Upper lobe of right lung (tissue), 1 donor: ENCODE data around the gene ZNF627. TPM values are rescaled to one million over a fixed set of nuclear protein-coding genes. Genes with fewer than 3 reads are reported as not detected.
A peak's percentile ranks its signal among the peaks of the same experiment; 100 is the strongest.
"Not testable (repeated sequence)": the region's sequence is repeated elsewhere in the genome, so short reads cannot be mapped to it uniquely, and the experiment has no call there.

Source experiments
- ATAC-seq: fragments of 200-7000 bp; cut with Tn5 transposase; one replicate; pipeline ENCODE4 v1.9.1; 2020; ENCODE audit warnings: mild to moderate bottlenecking, moderate library complexity
- DNase-seq: peaks from one replicate; pipeline ENCODE4 v3.0.0-alpha.2; 2020
- H3K27ac ChIP-seq: fragments of 200-600 bp; one replicate; pipeline ENCODE4 v1.8.0; 2022
- H3K27me3 ChIP-seq: fragments of 200-600 bp; one replicate; pipeline ENCODE4 v1.8.0; 2022; ENCODE audit warnings: mild to moderate bottlenecking
- H3K36me3 ChIP-seq: fragments of 200-600 bp; one replicate; pipeline ENCODE4 v1.8.0; 2022
- H3K4me1 ChIP-seq: fragments of 200-600 bp; one replicate; pipeline ENCODE4 v1.8.0; 2022
- H3K4me3 ChIP-seq: fragments of 200-600 bp; one replicate; pipeline ENCODE4 v1.8.0; 2022; ENCODE audit warnings: mild to moderate bottlenecking
- H3K9me3 ChIP-seq: fragments of 200-600 bp; one replicate; pipeline ENCODE4 v1.8.0; 2022
- intact Hi-C: fragments of 100-400 bp; cut with DNase I; formaldehyde crosslinking; loops from one replicate; pipeline ENCODE4 v1.11.0; 2022
- total RNA-seq: library from RNA; stranded (reverse); fragmentation: NEBNext Ultra II Directional; extraction: Animal tissue kit (Norgen Biotek cat#: 25700); gene quantifications from one replicate; pipeline ENCODE4 v1.2.1, GENCODE V29; 2021
- TF ChIP-seq, protein P1 (sequence below): fragments of 200-600 bp; IDR thresholded peaks from one replicate; pipeline ENCODE4 v1.8.0; 2022; ENCODE audit warnings: antibody characterized with exemption
- donor health status: DM: no; HTN: yes; CAD: no; lungs with severe emphysema.

The ZNF627 gene
- total RNA-seq, 1 donor from 2014 or later: 11.6 TPM

DNA sequence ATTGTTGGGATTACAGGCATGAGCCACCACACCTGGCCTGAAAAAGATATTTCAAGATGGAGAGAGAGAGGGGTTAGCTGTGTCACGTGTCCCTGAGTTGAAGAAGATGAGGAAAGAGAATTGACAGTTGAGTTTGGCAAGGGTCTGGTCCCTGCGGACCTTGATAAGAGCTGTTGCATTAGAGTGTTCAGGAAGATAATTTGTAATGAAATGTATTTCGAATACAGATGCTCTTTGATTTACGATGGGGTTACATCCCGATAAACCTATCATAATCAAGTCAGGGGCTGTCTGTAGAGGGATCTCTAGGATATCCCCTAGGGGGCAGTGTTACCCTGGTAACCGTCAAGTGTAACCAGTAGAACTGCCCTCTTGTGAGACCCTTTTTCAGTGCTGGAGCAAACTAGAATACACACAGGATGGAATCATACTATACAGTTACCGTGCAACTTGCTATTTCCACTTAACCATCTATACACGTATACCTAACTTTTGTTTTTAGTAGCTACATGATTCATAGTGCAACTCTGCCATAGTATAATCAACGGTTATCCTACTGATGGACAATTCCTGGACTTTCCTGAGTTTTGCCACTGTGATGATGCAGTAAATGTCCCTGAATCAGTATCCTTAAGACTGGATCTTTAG is 36.8 kb upstream of the ZNF627 start:
- intact Hi-C loops: no loop called here
- Histone ChIP-seq H3K9me3 (no peaks in the 10 kb centered on the region), H3K4me3 (peak overlapping the region; percentile 93), H3K36me3 (no peaks in the 10 kb centered on the region), H3K27me3 (no peaks in the 10 kb centered on the region), H3K27ac (no peak overlapping the region), H3K4me1 (peaks cover 17% of the 10 kb centered on the region)
- ATAC-seq: peak; percentile 74
- no peak for DNase-seq
- TF ChIP-seq, protein P1, sequence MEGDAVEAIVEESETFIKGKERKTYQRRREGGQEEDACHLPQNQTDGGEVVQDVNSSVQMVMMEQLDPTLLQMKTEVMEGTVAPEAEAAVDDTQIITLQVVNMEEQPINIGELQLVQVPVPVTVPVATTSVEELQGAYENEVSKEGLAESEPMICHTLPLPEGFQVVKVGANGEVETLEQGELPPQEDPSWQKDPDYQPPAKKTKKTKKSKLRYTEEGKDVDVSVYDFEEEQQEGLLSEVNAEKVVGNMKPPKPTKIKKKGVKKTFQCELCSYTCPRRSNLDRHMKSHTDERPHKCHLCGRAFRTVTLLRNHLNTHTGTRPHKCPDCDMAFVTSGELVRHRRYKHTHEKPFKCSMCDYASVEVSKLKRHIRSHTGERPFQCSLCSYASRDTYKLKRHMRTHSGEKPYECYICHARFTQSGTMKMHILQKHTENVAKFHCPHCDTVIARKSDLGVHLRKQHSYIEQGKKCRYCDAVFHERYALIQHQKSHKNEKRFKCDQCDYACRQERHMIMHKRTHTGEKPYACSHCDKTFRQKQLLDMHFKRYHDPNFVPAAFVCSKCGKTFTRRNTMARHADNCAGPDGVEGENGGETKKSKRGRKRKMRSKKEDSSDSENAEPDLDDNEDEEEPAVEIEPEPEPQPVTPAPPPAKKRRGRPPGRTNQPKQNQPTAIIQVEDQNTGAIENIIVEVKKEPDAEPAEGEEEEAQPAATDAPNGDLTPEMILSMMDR: peak; percentile 85

DNA sequence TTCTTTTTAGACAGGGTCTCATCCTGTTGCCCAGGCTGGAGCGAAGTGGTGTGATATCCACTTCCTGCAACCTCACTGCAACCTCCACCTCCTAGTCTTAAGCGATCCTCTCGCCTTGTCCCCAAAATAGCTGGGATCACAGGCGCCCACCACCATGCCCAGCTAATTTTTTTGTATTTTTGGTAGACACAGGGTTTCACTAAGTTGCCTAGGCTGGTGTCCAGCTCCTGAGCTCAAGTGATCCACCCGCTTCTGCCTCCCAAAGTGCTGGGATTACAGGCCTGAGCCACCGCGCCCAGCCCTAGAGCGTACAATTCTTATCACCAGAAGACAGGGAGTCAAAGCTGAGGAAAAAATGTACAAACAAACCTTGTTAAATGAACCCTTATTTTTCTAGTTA is 33.8 kb upstream of the ZNF627 start:
- intact Hi-C loops: no loop called here
- no peak overlapping the region for H3K4me3 ChIP-seq
- DNase-seq: no peak
- no peak overlapping the region for H3K27ac ChIP-seq
- peaks cover 10% of the 10 kb centered on the region for H3K4me1 ChIP-seq
- TF ChIP-seq, protein P1: no peak
- no peak for ATAC-seq
- no peaks in the 10 kb centered on the region for H3K36me3 ChIP-seq
- H3K27me3 ChIP-seq: no peaks in the 10 kb centered on the region
- no peaks in the 10 kb centered on the region for H3K9me3 ChIP-seq

DNA sequence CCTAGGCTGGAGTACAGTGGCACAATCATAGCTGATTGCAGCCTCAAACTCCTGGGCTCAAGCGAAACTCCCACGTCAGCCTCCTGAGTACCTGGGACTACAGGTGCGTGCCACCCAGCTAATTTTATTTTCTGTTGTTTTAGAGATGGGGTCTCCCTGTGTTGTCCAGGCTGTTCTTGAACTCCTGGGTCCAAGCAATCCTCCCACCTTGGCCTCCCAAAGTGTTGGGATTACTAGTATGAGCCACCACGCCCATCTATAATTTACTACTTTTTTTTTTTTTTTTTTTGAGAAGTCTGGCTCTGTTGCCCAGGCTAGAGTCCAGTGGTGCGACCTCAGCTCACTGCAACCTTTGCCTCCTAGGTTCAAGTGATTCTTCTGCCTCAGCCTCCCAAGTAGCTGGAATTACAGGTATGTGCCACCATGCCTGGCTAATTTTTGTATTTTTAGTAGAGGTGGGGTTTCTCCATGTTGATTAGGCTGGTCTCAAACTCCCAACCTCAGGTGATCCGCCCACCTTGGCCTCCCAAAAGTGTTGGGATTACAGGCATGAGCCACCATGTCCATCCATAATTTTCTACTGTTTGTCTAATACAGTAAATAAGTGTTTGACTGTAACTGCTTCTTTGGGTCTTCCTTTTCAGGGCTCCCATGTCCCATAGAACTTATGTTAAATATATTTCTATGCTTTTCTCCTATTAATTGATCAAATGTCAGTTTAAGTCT is 33.0 kb upstream of the ZNF627 start:
- H3K27ac ChIP-seq, H3K4me1 ChIP-seq, H3K36me3 ChIP-seq, DNase-seq, ATAC-seq, H3K27me3 ChIP-seq, H3K4me3 ChIP-seq, H3K9me3 ChIP-seq, intact Hi-C loops: not testable (repeated sequence)

DNA sequence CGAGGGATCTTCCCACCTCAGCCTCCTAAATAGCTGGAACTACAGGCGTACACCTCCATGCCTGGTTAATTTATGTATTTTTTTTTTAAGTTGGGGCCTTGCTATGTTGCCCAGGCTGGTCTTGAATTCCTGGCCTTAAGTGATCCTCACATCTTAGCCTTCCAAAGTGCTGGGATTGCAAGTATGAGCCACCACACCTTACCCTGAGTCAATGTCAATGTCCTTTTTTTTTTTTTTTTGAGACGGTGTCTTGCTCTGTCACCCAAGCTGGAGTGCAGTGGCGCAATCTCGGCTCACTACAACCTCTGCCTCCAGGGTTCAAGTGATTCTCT is 31.7 kb upstream of the ZNF627 start:
- ATAC-seq, H3K9me3 ChIP-seq, H3K27me3 ChIP-seq, DNase-seq, H3K27ac ChIP-seq, H3K4me1 ChIP-seq, intact Hi-C loops, H3K4me3 ChIP-seq, H3K36me3 ChIP-seq: not testable (repeated sequence)

DNA sequence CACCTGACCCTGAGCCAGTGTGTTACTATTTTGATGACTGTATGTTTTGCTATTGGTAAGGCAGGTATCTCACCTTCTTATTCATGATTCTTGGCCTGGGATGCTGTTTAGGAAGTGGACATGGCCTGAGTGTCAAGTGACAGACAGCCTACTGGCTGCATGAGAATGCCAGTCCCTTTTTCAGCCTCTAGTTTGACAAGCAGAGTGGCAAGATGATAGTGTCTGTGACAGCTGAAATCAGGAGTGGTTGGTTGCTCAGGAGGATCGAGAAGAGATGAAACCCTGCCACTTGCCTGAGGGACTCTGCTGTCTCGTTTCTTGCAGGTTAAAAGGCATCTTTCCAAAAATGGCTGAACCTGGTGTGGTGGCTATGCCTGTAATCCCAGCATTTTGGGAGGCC is 31.1 kb upstream of the ZNF627 start:
- no peaks in the 10 kb centered on the region for H3K4me1 ChIP-seq
- DNase-seq (no peak), ATAC-seq (no peak)
- no peaks in the 10 kb centered on the region for H3K9me3 ChIP-seq
- no peak overlapping the region for H3K4me3 ChIP-seq
- TF ChIP-seq, protein P1: no peak
- H3K36me3 ChIP-seq: no peaks in the 10 kb centered on the region
- intact Hi-C loops: no loop called here
- H3K27ac ChIP-seq: no peak overlapping the region
- no peaks in the 10 kb centered on the region for H3K27me3 ChIP-seq

DNA sequence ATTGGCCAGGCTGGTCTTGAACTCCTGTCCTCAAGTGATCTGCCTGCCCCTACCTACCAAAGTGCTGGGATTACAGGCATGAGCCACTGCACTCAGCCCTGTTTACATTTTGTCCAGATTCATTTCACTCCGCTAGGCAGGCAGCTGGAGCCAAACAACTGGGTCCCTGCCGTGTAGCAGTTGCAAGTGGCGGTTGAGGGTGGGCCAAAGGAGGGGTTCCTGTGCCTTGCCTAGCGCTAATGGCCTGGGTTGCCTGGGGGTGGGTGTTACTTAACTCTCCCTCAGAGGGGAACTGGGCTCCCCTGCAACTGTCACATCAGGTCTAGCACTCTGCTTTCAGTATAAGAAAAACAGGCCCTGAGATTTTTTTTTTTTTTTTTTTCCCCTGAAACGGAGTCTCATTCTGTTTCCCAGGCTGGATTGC is 27.2 kb upstream of the ZNF627 start:
- intact Hi-C loops: no loop called here
- H3K27me3 ChIP-seq: no peaks in the 10 kb centered on the region
- no peaks in the 10 kb centered on the region for H3K36me3 ChIP-seq
- DNase-seq: no peak
- peak; percentile 6 for ATAC-seq
- no peaks in the 10 kb centered on the region for H3K9me3 ChIP-seq
- no peaks in the 10 kb centered on the region for H3K4me1 ChIP-seq
- TF ChIP-seq, protein P1: no peak
- no peak overlapping the region for H3K27ac ChIP-seq
- H3K4me3 ChIP-seq: no peak overlapping the region

DNA sequence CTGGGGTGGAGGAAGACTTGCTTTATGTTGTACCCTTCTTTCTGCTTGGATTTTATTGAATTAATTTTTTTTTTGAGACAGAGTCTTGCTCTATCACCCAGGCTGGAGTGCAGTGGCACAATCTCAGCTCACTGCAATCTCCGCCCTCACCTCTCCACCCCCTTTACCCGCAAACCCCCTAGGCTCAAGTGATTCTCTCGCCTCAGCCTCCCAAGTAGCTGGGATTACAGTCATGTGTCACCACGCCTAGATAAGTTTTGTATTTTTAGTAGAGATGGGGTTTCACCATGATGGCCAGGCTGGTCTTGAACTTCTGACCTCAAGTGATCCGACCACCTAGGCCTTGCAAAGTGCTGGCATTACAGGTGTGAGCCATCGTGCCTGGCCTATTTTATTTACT is 23.9 kb upstream of the ZNF627 start:
- H3K27me3 ChIP-seq, DNase-seq, intact Hi-C loops, H3K27ac ChIP-seq, H3K4me1 ChIP-seq, H3K4me3 ChIP-seq, ATAC-seq, H3K9me3 ChIP-seq, H3K36me3 ChIP-seq: not testable (repeated sequence)

DNA sequence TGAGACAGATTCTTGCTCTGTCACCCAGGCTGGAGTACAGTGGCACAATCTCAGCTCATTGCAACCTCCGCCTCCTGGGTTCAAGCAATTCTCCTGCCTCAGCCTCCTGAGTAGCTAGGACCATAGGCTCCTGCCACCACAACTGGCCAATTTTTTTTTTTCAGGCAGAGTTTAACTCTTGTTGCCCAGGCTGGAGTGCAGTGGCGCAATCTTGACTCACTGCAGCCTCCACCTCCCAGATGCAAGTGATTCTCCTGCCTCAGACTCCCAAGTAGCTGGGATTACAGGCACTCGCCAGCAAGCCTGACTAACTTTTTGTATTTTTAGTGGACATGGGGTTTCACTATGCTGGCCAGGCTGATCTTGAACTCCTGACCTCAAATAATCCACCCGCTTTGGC is 23.5 kb upstream of the ZNF627 start:
- intact Hi-C loops, H3K27me3 ChIP-seq, H3K4me3 ChIP-seq, ATAC-seq, H3K9me3 ChIP-seq, H3K27ac ChIP-seq, DNase-seq, H3K36me3 ChIP-seq: not testable (repeated sequence)
- peaks cover 11% of the 10 kb centered on the region for H3K4me1 ChIP-seq
